Neural progenitor cell (in vitro differentiated cells): Measurements from ENCODE around the gene PC.

ENCODE experiments used
- CTCF ChIP-seq: fragments of 200-600 bp; sonication (generic); IDR thresholded peaks from 2 replicates; pipeline ENCODE4 v1.5.1; 2017; ENCODE audit warnings: antibody characterized with exemption, mild to moderate bottlenecking
- EZH2 ChIP-seq: fragments of 200-600 bp; sonication (generic); IDR thresholded peaks from 2 replicates; pipeline ENCODE4 v1.6.1; 2017; ENCODE audit warnings: antibody characterized with exemption, mild to moderate bottlenecking, moderate library complexity

GRCh38 chr11:66869567-66869870, 88.7 kb downstream of the PC start:
- no peak for TF ChIP-seq EZH2
- TF ChIP-seq CTCF: no peak
